GM18502 (cell line): Measurements from ENCODE around the gene PROCA1.
A peak's percentile ranks its signal among the peaks of the same experiment; 100 is the strongest.
"Not testable (repeated sequence)": the region's sequence is repeated elsewhere in the genome, so short reads cannot be mapped to it uniquely, and the experiment has no call there.

Source experiments
- ATAC-seq: cut with Tn5 transposase; IDR thresholded peaks from one replicate; pipeline ENCODE4 v1.9.1; 2021; ENCODE audit warnings: mild to moderate bottlenecking; ENCODE audit not compliant: unreplicated experiment, poor library complexity

PROCA1 gene

DNA sequence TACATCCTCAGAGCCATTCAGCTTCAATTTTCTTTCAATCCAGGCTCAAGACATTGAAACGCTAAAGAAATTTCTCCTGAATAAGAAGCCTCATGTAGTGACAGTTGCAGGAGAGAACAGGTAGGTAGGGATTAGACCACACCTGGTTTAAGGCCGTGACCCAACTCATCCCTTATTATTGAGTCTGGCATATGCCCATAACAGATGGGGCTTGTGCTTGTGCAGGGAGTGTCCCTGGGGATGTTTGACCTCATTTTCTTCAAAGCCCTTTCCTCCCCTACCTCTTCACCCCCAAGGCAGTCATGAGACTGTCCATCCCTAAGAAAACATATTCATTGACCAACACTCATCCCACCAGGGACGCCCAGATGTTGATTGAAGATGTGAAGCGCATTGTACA is 25.4 kb downstream of the PROCA1 start:
- no peak for ATAC-seq

GRCh38 chr17:28685366-28685765 is 26.3 kb downstream of the PROCA1 start:
- no peak for ATAC-seq

DNA sequence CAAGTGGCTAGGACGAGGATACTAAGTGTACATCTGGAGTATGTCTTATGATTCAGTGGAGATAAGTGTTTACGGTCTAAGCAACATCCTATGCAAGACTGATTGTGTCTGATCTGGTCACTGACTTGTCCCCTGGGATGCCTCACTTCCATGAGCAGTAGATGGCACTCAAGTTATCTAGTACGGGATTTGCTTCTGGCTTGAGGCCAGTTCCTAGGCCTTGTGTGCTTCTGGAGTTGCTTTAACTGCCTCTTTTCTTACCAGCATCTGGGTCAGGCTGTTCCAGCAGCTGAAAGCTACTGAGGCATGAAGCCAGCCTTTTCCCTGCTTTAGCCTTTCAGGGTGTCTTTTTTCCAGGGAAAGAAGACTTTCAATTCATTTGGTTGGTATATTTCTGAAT is 26.7 kb downstream of the PROCA1 start:
- no peak for ATAC-seq

DNA sequence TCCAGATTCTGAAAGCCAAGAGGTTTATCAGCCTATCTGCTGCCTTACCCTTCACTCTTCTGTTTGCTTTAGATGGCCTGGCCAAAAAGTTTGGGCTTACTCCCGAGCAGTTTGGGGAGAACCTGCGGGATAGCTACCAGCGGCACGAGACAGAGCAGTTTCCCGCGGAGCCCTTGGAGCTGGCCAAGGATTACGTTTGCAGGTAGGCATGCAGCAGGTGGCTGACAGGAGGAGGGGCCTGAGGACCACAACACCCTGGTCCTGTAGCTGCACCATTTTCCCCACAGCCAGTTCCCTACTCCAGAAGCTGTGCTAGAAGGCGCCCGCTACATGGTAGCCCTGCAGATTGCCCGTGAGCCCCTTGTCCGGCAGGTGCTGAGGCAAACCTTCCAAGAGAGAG is 29.0 kb downstream of the PROCA1 start:
- ATAC-seq: no peak

GRCh38 chr17:28675980-28676379 is 35.7 kb downstream of the PROCA1 start:
- no peak for ATAC-seq

DNA sequence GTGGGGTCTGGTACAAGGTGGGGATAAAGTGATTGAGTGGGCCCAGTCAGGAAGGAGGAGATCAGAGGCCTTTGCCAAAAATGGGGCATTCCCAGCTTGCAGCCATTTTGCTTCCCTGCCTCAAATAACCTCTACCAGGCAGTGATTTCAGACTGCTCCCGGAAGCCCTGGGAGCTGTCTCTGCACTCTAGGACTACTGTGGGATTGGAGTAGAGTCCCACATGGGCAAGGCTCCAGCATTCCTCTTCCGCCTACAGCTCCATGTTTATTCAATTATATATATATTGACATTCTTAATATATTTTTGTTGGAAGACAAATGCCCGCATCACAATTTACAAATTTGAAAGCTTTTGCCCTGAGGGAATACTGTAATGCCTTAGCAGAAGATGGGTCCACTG is 36.2 kb downstream of the PROCA1 start:
- no peak for ATAC-seq

DNA sequence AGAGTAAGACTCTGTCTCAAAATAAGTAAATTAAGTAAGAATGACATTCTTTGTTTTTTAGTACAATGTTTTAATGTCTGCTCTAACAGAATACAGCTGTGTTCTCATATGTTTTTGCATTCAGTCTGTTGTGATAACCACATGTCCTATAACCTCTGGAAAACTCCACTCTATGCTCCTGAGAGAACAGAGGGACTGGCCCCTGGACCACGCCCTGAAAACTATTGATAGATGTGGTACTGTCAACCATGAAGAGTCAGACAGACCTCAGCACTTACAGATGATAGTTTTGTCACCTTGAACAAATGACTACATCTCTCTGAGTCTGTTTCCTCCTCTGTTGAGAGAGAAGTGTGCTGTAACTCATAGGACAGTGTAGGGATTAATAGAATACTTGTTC is 41.8 kb downstream of the PROCA1 start:
- ATAC-seq: no peak

GRCh38 chr17:28667870-28668269 is 43.8 kb downstream of the PROCA1 start:
- no peak for ATAC-seq

GRCh38 chr17:28665994-28666393 is 45.7 kb downstream of the PROCA1 start:
- no peak for ATAC-seq

DNA sequence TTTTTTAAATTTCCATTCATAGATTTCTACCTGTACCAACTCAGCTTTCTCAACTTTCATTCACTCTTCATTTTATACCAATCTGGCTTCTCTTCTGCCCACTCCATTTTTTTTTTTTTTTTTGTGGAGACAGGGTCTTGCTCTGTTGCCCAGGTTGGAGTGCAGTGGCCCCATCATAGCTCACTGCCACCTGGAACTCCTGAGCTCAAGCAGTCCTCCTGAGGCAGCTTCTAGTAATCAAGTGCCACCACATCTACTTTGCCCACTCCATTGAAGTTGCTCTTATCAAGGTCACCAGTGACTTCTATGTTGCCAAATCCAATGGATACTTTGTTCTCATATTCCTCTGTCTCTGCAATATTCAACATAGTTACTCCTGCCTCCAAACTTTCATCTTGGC is 48.0 kb downstream of the PROCA1 start:
- ATAC-seq: no peak

DNA sequence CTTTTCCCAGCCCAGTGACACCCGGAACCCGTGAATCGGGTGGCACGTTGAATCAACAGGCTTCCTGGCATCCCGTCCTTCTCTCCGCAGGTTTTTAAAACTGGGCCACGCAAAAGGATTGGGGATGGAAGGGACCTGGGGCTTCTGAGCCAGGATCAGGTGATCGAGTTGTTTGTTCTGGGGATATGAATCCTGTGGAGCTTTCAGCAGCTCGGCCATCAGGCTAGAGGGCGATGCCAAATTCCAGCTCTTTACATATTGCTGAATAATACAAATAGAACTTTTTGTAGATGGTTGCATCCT is 49.2 kb downstream of the PROCA1 start:
- no peak for ATAC-seq

DNA sequence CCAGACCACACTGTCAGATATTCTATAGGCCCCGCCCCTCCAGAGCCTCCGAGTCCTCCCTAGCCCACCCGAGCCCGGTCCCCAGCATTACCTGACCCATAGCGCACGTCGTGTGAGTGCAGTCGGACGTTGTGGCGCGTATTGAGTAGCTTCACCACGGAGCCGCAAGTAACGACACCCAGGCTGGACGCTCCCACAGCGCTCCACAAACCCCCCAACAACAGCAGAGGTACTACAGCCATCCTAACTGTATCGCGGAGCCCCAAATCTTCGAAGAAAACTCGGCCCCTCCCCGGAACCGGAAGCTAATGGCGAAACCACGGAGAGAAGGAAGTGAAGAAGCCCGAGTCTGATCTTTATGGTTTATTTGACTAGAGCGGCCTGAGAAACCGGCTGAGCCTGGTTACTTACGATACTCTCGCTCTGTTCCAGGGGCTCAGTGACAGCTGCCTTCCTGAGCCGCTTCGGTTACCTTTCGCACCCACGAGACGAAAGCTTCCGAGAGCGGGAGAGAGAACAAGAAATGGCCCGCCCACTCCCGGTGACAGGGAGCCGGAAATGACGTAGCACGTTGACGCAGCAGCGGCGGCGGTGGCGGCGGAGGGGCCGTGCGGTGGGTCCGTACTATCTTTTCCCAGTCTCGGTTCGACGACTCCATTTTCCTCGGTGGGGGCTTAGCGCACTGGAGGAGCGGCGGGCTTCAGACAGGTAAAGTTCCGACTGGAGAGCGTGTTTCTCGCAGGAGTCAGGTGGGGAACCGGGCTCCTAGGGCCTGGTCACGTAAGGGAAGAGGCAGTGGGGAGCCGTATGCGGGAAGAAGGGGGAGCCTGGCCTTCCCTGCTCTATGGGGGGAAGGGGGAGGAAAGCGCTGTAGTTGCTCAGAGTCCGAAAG is 49.8 kb downstream of the PROCA1 start, which contains the start of the genes SDF2 and SUPT6H:
TSS of gene SDF2 (minus strand) at position 272 of the 892 bp plus-strand sequence. CDS start at position 242, 30 bp downstream.
TSS of gene SUPT6H (plus strand) at position 571 of the 892 bp plus-strand sequence. CDS start 11,197 bp downstream, outside the sequence.
- peak; percentile 80 for ATAC-seq

GRCh38 chr17:28659497-28659881 is 52.2 kb downstream of the PROCA1 start:
- not testable (repeated sequence) for ATAC-seq

- ATAC-seq: not testable (repeated sequence)
Measured at GRCh38 chr17:28658766-28659496, 52.8 kb downstream of the PROCA1 start.

- not testable (repeated sequence) for ATAC-seq
Measured at GRCh38 chr17:28658342-28658741, 53.3 kb downstream of the PROCA1 start.

DNA sequence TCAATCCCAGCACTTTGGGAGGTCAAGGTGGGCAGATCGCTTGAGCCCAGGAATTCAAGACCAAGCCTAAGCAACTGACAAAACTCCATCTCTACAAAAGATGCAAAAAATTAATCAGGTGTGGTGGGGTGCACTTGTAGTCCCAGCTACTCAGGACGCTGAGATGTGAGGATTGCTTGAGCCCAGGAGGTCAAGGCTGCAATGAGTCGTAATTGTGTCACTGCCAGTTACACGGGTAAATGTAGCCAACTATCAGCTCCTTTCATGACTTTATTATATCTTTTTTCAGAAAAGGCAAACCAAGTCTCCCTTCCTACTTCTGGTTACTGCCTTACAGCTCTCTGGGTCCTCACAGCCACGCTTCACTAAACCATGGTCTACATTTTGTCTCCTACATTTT is 53.9 kb downstream of the PROCA1 start:
- ATAC-seq: no peak

DNA sequence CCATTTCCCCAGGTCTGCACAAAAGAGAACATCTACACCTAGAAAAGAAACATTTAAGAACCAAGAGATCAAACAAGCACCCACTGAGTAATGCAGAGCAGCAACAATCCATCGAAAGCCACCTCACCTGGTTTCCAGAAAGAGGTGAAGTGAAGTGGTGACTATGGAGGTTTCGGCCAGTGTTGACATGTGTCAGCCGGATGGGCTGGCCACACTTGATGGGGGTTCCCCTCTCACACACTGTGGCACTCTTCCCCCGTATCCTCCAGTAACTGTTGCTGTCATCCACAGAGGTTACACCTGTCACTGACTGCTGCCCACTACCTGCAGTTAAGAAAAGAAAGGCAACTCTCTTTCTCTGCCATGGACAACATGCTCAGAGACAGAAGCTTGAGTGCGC is 56.5 kb downstream of the PROCA1 start:
- no peak for ATAC-seq
